GM21723 (cell line): ENCODE data around the gene CMSS1.
A peak's percentile ranks its signal among the peaks of the same experiment; 100 is the strongest.

Experiments used
- ATAC-seq: cut with Tn5 transposase; IDR thresholded peaks from one replicate; pipeline ENCODE4 v1.9.1; 2021; ENCODE audit warnings: mild to moderate bottlenecking, moderate library complexity; ENCODE audit not compliant: unreplicated experiment

Gene CMSS1

GRCh38 chr3:99851955-99852354 lies 34.3 kb downstream of the CMSS1 start:
- ATAC-seq: no peak

DNA sequence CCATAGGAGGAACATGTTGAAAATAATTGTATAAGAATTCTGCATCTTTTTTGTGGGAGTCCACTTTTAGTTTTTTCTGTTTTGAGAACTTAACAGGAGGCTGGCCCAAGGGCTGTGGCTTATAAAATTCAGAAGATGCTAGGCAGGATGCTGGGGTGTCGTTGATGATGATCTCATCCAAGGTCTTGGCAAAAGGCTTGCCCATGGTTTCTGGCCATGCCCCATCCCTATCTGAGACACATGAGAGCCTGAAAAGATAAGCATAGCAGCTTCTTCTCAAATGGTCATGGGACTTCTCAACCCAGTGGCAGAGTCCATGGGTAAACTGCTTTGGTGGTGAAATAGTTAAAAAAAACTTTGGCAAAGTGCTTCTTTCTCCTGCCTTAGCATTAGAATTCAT lies 35.2 kb downstream of the CMSS1 start:
- no peak for ATAC-seq

GRCh38 chr3:99854756-99855298 lies 37.2 kb downstream of the CMSS1 start:
- no peak for ATAC-seq

- no peak for ATAC-seq
These were observed 38.2 kb downstream of the CMSS1 start for GRCh38 chr3:99855900-99856299.

GRCh38 chr3:99856437-99857220 lies 39.0 kb downstream of the CMSS1 start:
- ATAC-seq: no peak

GRCh38 chr3:99857278-99857677 lies 39.6 kb downstream of the CMSS1 start:
- no peak for ATAC-seq

DNA sequence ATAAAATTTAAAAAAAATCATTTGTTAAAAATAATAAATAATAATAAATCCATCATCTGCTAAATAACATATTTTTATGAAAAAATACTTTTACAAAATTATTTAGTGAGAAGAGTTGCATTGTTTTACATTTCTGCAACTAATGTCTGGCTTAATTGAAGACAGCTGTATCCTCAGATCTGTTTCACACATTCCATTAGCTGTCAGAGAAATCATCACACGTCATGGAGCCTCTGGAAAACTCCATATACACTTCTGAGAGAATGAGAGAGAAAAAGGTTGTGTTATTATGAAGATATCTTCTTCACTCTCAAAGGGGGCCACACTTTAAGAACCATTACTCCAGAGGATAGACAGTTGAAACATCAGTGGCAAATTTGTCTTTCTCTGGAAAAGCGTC lies 40.8 kb downstream of the CMSS1 start:
- ATAC-seq: no peak

DNA sequence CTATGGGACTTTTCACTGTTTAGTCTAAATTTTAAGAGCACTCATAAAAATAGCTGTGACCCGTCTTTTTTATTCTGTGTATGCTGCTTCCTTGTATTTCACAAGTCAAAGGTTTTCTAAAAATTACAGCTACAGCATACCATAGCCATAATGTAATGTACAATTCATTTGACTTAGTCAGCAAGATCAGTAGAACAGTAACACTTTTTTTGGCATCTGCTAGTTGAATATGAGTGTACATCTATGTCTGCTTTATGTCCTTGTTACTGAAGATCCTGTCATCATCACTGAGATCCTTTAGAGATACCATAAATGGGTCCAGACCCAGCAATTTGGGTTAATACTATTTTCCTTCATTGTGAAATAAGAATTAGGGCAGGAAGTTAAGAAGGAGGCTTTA lies 42.2 kb downstream of the CMSS1 start:
- ATAC-seq: no peak

DNA sequence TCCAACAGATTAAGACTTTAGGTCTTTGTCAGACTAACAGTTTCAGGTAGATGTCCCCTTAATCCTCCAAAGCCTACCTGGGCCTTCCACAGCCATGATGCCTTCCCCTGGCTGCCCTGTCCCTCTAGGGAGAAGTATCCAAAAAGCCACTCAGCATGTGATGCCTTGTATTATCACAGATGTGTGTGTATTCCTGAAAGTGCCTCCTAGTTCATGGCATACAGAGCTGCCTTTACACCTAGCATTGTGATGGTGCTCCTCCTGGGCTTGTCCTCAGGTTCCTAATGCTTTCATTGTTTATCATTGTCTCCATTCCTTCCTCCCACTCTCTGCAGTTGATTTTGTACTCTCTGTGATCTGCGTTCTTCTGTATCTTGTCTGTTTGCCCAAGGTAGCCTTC lies 43.6 kb downstream of the CMSS1 start:
- no peak for ATAC-seq

GRCh38 chr3:99862208-99862607 lies 44.5 kb downstream of the CMSS1 start:
- no peak for ATAC-seq

DNA sequence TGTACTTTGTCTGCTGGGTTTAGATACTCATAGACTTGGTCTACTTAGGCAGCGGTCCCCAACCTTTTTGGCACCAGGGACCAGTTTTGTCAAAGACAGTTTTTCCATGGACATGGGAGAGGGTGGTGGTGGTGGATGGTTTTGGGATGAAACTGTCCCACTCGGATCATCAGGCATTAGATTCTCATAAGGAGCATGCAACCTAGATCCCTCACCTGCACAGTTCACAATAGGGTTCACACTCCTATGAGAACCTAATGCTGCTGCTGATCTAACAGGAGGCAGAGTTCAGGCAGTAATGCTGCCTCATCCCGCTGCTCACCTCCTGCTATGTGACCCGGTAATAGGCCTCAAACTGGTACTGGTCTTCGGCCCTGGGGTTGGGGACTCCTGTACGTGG lies 45.3 kb downstream of the CMSS1 start:
- ATAC-seq: no peak

DNA sequence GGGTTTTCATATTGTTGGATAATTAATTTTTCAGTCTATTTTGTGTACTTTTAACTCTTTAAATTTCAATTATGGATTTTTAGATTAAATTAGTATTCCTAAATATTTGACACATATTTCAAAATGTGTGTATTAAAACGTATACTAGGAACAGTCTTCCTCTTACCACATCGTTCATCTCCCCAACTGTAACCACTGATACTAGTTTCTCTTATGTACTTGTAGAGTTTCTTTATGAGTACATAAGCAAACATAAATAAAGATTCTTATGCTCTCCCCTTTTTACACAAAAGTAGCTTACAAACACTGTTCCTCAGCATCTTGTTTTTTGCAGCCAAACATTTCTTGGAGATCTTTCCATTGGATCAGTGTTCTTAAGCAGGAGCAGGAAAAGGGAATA lies 45.9 kb downstream of the CMSS1 start:
- ATAC-seq: peak; percentile 64

GRCh38 chr3:99864289-99864688 lies 46.6 kb downstream of the CMSS1 start:
- ATAC-seq: no peak

- no peak for ATAC-seq
These were observed 47.7 kb downstream of the CMSS1 start for GRCh38 chr3:99865321-99865720.

GRCh38 chr3:99866261-99866761 lies 48.6 kb downstream of the CMSS1 start:
- no peak for ATAC-seq

- no peak for ATAC-seq
These were observed 50.1 kb downstream of the CMSS1 start for GRCh38 chr3:99867594-99868310.

GRCh38 chr3:99868311-99868646 lies 50.6 kb downstream of the CMSS1 start:
- ATAC-seq: no peak

DNA sequence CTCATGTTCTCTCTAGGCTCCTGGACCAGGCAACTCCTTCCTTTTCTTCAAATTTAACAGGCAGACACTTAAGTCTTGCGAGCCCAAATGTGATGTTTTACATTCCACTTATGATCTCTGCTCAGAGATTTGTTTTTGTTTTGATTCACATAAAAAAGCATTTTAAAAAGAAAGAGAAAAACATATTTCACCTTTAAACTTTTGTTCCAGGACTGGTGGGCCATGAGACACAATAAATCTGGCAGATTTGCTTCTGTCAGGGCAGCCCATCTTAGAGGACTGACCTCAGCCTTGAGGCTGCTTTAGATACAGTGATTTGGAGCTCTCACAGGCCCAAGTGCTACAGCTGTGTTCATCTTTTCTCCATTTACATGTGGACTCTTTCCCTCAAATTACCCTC lies 52.0 kb downstream of the CMSS1 start:
- no peak for ATAC-seq

- no peak for ATAC-seq
These were observed 53.0 kb downstream of the CMSS1 start for GRCh38 chr3:99870712-99871111.

DNA sequence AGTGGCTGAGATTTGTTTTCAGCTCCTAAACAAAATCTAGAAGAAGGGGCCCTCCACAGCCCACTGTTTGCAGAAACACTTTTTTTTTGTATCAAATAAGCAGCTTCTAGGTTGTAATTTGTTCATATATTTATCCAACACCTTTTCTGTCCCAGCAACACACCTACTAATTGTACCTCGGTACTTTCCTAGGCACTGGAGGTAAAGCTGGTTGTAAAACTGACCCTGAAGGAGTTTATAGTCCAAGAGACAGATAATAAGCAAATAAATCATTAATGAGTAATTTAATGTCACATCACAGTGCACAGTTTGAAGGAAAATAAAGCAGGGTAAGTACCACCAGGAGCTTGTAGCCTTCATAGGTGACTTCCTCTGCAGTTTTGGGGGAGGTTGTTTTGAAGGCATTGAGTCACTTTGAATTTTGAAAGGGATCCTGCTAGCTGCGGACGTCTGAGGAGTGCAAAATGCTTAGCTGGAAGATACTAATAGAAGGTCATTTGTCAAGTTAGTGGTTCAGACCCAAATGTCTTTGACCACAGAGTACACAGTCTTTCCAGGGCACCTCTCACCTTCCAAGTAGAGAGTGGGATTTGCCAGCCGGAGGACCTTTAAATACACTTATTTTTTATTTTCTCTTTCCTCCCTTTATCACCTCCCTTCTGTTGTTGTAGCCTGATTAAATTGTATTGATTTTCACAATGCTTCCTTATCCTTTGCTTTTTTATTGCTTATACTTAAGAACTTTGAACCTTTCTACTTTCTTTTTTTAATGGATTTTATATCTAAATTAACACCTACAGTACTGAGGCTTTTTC lies 53.8 kb downstream of the CMSS1 start:
- ATAC-seq: no peak

DNA sequence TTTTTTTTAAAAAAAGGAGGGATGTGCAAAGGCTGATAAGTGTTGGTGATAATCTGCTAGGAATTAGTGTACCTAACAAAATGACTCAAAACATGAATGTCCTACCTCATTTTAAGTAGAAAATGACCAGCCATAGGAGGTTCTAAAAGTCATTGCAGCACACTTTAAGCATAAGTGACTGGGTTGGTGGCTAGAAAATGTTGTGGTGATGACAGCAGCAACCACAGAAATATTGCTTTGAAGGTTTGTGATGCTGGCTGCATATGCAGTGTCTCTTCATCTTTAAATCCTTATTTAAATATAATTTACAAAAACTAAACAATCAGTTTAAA lies 55.2 kb downstream of the CMSS1 start:
- ATAC-seq: peak; percentile 53
